ENCODE results near the gene BBIP1.
A peak's percentile ranks its signal among the peaks of the same experiment; 100 is the strongest.

Gene BBIP1

GRCh38 chr10:110903280-110904278, 15.4 kb downstream of the BBIP1 start:
- ATAC-seq: no peak; the same call in 2 of the 3 replicates
- no peak for TF ChIP-seq BACH2 (CRISPR knock-in tag; IDR thresholded peaks at IDR 0.05; ENCODE audit: borderline replicate concordance)
- no peak for TF ChIP-seq RARB (CRISPR knock-in tag; IDR thresholded peaks at IDR 0.05)
- no peak for TF ChIP-seq TOX (CRISPR knock-in tag; IDR thresholded peaks at IDR 0.05; ENCODE audit: borderline replicate concordance)
- TF ChIP-seq OSR1 (CRISPR knock-in tag; IDR thresholded peaks at IDR 0.05): no peak
- TF ChIP-seq POU6F1 (CRISPR knock-in tag; IDR thresholded peaks at IDR 0.05; ENCODE audit: borderline replicate concordance, low read depth): no peak
- TF ChIP-seq ISL1 (CRISPR knock-in tag; IDR thresholded peaks at IDR 0.05): no peak
- TF ChIP-seq TSHZ2 (CRISPR knock-in tag; IDR thresholded peaks at IDR 0.05): no peak
- TF ChIP-seq ZC3H10 (CRISPR knock-in tag; IDR thresholded peaks at IDR 0.05): no peak
- no peak for TF ChIP-seq ZNF70 (CRISPR knock-in tag; IDR thresholded peaks at IDR 0.05)
- no peak for TF ChIP-seq TCF4 (CRISPR knock-in tag; IDR thresholded peaks at IDR 0.05; ENCODE audit: borderline replicate concordance)
- TF ChIP-seq ARNTL (CRISPR knock-in tag; IDR thresholded peaks at IDR 0.05; ENCODE audit: borderline replicate concordance, low read depth): no peak
- TF ChIP-seq ZFP30 (CRISPR knock-in tag; IDR thresholded peaks at IDR 0.05): no peak
- no peak for TF ChIP-seq GLIS3 (CRISPR knock-in tag; IDR thresholded peaks at IDR 0.05)
- TF ChIP-seq ESRRG (CRISPR knock-in tag; IDR thresholded peaks at IDR 0.05): no peak
- TF ChIP-seq ZFP3 (CRISPR knock-in tag; IDR thresholded peaks at IDR 0.05): no peak
- TF ChIP-seq ZNF565 (CRISPR knock-in tag; conservative IDR thresholded peaks at IDR 0.05; ENCODE audit: low read depth): no peak
- TF ChIP-seq CSRNP3 (CRISPR knock-in tag; IDR thresholded peaks at IDR 0.05): no peak
- TF ChIP-seq ZNF8 (CRISPR knock-in tag; IDR thresholded peaks at IDR 0.05): no peak

- peak; percentile 38 for ATAC-seq
- TF ChIP-seq ISL1 (CRISPR knock-in tag; IDR thresholded peaks at IDR 0.05) (peak; percentile 39; the same call in 1 of the 2 replicates), PPARA (CRISPR knock-in tag; IDR thresholded peaks at IDR 0.05; ENCODE audit: borderline replicate concordance) (no peak), POU6F1 (CRISPR knock-in tag; IDR thresholded peaks at IDR 0.05; ENCODE audit: borderline replicate concordance, low read depth) (no peak)
Observed at GRCh38 chr10:110901954-110902819, 16.8 kb downstream of the BBIP1 start.

GRCh38 chr10:110900983-110901382, 18.0 kb downstream of the BBIP1 start:
- no peak for ATAC-seq
- TF ChIP-seq ZC3H10 (CRISPR knock-in tag; IDR thresholded peaks at IDR 0.05) (no peak), GLIS3 (CRISPR knock-in tag; IDR thresholded peaks at IDR 0.05) (no peak), CREB5 (CRISPR knock-in tag; IDR thresholded peaks at IDR 0.05; ENCODE audit: low read depth) (no peak), ISL1 (CRISPR knock-in tag; IDR thresholded peaks at IDR 0.05) (no peak), ZNF8 (CRISPR knock-in tag; IDR thresholded peaks at IDR 0.05) (no peak), ARNTL (CRISPR knock-in tag; IDR thresholded peaks at IDR 0.05; ENCODE audit: borderline replicate concordance, low read depth) (no peak), ZNF565 (CRISPR knock-in tag; conservative IDR thresholded peaks at IDR 0.05; ENCODE audit: low read depth) (no peak), CSDC2 (CRISPR knock-in tag; IDR thresholded peaks at IDR 0.05) (no peak), ZFP3 (CRISPR knock-in tag; IDR thresholded peaks at IDR 0.05) (no peak), ESRRG (CRISPR knock-in tag; IDR thresholded peaks at IDR 0.05) (no peak), TSHZ2 (CRISPR knock-in tag; IDR thresholded peaks at IDR 0.05) (no peak), TOX (CRISPR knock-in tag; IDR thresholded peaks at IDR 0.05; ENCODE audit: borderline replicate concordance) (no peak), BACH2 (CRISPR knock-in tag; IDR thresholded peaks at IDR 0.05; ENCODE audit: borderline replicate concordance) (no peak)

Measured in SK-N-SH treated with all-trans-retinoic acid at 6 μM for 48 hours (cell line).